ENCODE data around the gene LAMTOR4. TPM values are rescaled to one million over a fixed set of nuclear protein-coding genes. Genes with fewer than 3 reads are reported as not detected.
"Not testable (repeated sequence)": the region's sequence is repeated elsewhere in the genome, so short reads cannot be mapped to it uniquely, and the experiment has no call there.

LAMTOR4 gene
- total RNA-seq, 2 donors from 2014 or later: 104 to 113 TPM

DNA sequence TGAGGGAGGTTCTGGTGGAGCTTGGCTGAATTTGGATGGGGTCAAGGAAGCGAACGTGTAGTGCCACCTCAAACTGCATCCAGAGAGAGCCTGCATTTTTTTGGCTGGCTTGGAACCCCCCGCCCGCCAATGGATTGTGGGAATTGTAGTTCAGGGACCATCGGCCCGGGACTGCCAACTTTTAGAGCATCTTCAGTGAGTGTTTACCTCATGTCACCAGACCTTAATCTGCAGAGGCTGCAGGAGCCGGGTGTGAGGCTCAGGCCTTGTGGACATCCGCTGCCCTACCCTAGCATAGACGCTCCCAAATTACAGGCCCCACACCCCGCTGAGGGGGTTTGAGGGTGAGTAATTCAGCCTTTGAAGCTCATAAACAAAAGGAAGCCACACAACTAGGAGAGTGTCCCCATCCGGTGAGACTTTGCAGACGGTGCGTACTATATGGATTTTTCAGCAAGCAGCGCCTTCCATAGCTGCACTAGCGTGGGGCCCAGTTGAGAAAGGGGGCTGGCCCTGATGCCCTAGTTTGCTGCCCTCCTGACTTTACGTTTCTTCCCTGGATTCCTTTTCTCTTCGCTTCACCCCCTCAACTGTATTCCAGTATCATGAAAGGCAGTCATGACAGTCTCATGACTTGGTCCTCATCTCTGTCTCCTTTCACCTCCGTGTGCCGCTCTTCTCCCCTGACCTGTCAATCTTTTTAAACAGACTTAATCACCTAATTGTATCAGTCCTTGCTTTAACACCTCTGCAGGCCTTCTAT, 28.6 kb upstream of the LAMTOR4 start:
- intact Hi-C loops (cut with DNase I): no loop called here
- peak; percentile 61 for DNase-seq

DNA sequence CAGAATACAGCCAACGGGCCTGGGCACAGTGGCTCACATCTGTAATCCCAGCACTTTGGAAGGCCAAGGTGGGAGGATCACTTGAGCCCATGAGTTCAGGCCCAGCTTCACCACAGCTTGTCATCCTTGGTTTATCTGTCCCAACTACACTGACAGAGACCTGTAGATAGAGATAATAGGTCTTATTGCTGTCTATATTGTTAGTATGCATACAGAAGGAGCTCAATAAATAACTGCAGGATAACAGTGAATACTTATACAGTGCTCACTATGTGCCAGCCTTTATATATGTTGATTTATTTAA, 28.0 kb upstream of the LAMTOR4 start:
- DNase-seq (no peak), ATAC-seq (no peak)
- intact Hi-C loops (cut with DNase I): no loop called here

More for the DNA sequence above, 28.6 kb upstream of the LAMTOR4 start:
- ATAC-seq: peak; percentile 75 to 77

DNA sequence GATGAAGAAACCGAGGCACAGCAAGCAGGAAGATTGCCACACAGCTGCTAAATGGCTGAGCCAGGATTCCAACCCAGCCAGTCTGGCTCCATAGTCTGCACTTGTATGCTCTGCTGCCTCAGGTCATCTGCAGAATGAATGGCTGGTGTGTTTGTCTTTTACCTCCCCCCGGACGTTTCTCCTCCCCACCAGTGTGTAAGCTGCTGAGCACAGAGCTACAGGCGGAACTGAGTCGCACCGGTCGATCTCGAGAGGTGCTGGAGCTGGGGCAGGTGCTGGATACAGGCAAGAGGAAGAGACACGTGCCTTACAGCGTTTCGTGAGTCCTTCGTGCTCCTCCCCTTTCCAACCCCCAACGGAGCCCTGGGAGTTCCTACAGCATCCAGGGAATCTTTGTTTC, 26.7 kb upstream of the LAMTOR4 start:
- DNase-seq (no peak), ATAC-seq (no peak)
- intact Hi-C loops (cut with DNase I): no loop called here

DNA sequence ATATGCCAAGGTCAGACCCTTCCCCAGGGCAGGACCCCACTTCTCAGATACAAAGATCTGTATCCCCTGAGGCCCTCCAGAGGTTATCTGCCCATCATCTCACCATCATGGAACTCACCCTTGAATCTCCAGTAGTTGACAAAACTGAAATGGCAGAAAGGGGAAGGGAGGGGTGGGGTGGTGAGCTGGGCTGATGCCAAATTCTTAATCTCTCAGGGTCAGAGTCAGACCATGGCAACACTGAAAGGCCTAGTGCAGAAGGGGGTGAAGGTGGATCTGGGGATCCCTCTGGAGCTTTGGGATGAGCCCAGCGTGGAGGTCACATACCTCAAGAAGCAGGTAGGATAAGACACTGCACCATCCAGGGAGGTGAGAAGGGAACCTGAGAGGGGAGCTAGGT, 26.1 kb upstream of the LAMTOR4 start:
- intact Hi-C loops (cut with DNase I): no loop called here
- no peak for DNase-seq
- ATAC-seq: no peak

DNA sequence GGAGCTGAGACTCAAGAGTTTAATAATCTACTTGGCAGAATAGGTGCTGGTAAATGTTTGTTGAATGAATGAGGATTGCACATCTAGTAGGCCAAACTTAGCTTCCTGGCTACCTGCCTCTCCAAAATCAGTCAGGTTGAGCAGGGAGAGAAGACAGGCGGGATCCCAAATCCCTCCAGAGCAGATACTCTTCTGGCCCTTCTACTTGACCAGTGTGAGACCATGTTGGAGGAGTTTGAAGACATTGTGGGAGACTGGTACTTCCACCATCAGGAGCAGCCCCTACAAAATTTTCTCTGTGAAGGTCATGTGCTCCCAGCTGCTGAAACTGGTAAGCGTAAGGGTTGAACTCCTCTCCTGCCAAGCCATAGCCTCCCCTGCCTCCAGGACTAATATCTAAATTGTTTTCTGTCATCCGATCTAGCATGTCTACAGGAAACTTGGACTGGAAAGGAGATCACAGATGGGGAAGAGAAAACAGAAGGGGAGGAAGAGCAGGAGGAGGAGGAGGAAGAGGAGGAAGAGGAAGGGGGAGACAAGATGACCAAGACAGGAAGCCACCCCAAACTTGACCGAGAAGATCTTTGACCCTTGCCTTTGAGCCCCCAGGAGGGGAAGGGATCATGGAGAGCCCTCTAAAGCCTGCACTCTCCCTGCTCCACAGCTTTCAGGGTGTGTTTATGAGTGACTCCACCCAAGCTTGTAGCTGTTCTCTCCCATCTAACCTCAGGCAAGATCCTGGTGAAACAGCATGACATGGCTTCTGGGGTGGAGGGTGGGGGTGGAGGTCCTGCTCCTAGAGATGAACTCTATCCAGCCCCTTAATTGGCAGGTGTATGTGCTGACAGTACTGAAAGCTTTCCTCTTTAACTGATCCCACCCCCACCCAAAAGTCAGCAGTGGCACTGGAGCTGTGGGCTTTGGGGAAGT, 24.2 kb upstream of the LAMTOR4 start:
- DNase-seq (no peak), ATAC-seq (no peak)
- intact Hi-C loops (cut with DNase I): no loop called here

DNA sequence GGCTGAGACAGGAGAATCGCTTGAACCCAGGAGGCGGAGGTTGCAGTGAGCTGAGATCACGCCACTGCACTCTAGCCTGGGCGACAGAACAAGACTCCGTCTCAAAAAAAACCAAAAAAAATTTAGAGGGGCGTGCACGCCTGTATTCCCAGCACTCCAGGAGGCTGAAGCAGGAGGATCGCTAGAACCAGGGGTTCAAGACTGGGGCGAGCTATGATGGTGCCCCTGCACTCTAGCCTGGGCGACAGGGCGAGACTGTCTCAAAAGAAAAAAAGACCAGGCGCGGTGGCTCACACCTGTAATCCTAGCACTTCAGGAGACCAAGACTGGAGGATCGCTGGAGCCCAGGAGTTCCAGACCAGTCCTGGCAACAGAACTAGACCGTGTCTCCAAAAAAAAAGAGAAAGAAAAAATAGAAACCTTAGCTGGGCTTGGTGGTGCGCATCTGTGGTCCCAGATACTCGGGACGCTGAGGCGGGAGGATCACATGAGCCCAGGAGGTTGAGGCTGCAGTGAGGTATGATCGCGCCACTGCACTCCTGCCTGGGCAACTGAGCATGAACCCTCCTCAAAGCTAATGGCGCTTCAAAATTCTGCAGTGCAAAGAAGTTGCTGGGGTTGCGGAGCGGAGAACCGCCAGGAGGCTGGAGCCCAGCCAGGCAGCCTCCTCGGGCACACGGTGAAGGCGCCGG, 22.3 kb upstream of the LAMTOR4 start:
- ATAC-seq: peak in 1 of 2 donors; percentile 38
- intact Hi-C loops (cut with DNase I): no loop called here
- no peak for DNase-seq

DNA sequence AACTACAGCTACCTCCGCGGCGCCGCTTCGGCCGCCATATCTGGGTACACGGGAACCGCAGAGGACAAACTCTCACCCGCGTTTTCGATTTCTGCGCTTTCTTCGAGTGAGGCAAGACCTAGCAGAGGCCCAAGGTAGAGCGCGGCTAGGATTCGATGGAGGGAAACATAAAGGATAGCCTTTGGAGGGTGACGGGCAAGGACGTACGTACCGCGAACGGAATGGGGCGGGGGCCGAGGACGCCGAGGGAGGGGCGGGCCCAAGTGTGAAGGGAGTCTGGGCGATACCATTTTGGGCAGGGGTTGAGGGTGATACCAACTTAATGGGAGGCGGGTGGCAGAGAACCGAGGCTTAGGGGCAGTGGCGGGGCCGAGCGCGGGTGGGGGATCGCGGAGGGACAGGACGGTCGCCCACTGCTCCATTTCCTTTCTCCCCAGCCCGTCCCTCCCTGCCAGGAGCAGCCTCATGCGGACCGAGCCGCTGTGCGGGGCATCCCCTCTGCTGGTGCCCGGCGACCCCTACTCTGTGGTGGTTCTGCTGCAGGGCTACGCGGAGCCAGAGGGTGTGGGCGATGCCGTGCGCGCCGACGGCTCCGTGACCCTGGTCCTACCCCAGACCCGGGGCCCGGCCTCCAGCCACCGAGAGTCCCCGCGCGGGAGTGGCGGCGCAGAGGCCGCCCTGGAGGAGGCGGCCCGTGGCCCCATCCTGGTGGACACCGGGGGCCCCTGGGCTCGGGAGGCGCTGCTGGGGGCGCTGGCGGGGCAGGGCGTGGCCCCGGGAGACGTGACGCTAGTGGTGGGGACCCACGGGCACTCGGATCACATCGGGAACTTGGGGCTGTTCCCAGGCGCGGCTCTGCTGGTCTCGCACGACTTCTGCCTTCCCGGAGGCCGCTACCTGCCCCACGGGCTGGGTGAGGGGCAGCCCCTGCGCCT, 21.5 kb upstream of the LAMTOR4 start, which contains the start of gene MBLAC1:
Gene MBLAC1 (plus strand): TSS at position 37 of the 935 bp plus-strand sequence. CDS start 429 bp downstream, at position 466.
- peak; percentile 95 to 96 for ATAC-seq
- intact Hi-C loops (cut with DNase I): no loop called here
- DNase-seq: peak; percentile 92

DNA sequence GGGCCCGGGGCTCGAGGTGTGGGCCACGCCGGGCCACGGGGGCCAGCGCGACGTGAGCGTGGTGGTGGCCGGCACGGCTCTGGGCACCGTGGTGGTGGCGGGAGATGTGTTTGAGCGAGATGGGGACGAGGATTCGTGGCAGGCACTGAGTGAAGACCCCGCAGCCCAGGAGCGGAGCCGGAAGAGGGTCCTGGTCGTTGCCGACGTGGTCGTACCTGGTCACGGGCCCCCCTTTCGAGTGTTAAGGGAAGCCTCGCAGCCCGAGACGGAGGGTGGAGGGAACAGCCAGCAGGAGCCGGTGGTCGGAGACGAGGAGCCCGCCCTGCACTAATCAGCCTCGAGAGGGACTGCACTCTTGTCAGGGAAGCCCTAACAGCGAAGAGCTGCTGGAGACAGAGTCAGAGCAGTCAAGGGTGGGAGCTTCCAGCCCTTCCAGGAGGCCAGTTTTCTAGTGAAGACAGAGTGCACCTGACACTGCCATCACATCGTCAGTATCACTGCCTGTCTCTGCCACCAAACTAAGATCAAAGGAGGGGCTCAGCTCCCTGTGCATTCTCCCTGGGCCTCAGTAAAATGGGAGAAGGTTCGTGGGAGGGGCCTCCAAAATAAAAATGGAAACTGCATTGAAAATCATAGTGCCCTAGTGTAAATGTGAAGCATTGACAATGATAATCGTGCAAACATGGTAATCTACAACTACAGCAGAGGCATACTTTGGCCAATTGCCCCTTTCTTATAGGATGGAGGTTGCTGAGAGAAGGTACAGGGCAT, 20.7 kb upstream of the LAMTOR4 start:
- ATAC-seq: peak; percentile 7 to 12
- no peak for DNase-seq
- intact Hi-C loops (cut with DNase I): no loop called here

DNA sequence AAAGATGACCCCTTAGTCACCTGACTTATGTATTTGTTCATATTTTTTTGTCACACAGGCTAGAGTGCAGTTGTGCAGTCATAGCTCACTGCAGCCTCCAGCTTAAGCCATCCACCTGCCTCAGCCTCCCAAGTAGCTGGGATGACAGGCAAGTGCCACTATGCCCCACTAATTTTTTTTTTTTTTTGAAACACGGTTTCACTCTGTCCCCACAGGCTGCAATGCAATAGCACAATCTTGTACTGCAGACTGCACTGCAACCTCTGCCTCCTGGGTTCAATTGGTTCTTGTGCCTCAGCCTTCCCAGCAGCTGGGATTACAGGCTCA, 20.1 kb upstream of the LAMTOR4 start:
- DNase-seq: no peak
- no peak for ATAC-seq
- intact Hi-C loops (cut with DNase I): no loop called here

DNA sequence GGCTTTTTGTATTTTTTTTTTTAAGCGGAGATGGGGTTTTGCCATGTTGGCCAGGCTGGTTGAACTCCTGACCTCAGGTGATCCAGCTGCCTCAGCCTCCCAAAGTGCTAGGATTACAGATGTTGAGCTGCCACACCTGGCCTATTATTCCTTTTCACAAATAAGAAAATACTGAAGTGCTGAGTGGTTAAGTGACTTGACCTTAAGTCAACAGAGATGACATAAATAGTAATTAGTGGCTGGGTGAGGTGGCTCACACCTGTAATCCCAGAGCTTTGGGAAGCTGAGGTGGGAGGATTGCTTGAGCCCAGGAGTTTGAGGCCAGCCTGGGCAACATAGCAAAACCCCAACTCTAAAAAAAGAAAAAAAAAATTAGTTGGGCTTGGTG, 18.5 kb upstream of the LAMTOR4 start:
- DNase-seq, ATAC-seq: not testable (repeated sequence)
- intact Hi-C loops (cut with DNase I): loop anchor here (5.0 to 10.0 kb wide), 4 partner anchors 82 to 138 kb away; partner anchors contain the start of gene PVRIG (in 1 of the 2)

DNA sequence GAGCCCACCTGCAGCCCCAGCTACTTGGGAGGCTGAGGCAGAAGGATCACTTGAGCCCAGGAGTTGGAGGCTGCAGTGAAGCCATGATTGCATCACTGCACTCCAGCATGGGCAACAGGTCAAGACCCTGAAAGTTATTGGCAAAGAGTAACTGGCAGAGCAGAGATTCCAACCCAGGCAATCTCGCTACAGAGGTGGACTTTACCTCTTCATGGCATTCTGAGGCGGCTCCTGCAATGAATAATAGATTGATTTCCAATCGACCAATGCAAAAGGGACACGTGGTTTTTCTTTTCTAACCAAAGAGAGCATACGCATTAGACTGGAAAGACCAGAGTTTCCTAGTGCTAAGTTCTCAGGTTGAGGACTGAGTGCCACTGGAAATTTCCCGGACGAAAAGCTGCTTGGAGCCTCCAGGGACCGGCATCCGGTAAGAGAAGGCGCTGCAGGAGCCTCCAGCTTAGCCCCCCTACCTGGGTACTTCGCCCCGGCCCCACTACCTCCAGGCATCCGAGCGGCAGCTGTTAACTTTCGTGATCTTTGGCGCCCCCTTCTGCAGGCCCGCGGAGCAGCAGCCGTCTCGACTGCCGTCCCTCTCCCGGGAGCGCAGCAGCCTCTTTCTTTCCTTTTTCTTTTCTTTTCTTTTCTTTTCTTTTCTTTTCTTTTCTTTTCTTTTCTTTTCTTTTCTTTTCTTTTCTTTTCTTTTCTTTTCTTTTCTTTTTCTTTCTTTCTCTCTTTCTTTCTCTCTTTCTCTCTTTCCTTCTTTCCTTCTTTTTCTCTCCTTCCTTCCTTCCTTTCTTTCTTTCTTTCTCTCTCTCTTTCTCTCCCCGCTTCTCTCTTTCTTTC, 17.9 kb upstream of the LAMTOR4 start:
- ATAC-seq: no peak
- intact Hi-C loops (cut with DNase I): loop anchor here (5.0 to 10.0 kb wide), 4 partner anchors 81 to 139 kb away; partner anchors contain the start of gene PVRIG (in 1 of the 2)
- peak; percentile 80 for DNase-seq

DNA sequence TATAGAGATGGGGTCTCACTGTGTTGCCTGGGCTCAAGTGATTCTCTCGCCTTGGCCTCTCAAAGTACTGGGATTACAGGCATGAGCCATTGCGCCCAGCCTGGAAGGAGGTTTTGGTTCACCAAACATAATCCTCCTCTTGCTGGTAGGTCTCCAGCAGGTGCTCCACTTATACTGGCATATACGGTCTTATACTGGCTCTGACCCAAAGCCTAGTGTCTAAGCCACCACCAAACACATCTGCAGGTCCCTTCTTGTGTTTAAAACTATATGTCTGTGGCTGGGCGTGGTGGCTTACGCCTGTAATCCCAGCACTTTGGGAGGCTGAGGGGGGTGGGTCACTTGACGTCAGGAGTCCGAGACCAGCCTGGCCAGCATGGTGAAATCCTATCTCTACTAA, 16.6 kb upstream of the LAMTOR4 start:
- intact Hi-C loops (cut with DNase I): loop anchor here (5.0 to 10.0 kb wide), 4 partner anchors 80 to 140 kb away; partner anchors contain the start of gene PVRIG (in 1 of the 2)
- DNase-seq (no peak), ATAC-seq (no peak)

DNA sequence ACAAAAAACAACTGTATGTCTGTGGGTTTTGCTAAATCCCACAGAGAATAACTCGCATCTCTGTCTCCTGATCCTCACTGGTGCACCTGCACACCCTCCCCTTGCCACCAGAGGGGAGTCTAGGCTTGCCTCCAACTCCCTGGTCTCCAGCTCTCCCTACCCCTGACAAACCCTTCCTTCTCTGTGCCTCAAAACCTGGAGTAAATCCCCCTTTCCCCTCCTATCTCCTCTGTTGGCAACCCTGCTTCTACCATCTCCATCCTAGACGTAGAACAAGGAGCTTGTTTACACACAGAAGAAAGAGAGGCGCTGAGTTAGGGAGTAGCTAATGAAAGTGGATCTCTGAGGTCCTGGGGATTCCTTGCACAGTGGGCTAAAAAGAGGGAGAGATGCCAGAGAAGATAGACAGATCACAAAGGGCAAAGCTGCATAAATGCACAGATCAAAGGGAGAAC, 16.0 kb upstream of the LAMTOR4 start:
- ATAC-seq (peak; percentile 72 to 75), DNase-seq (no peak)
- intact Hi-C loops (cut with DNase I): loop anchor here (5.0 to 10.0 kb wide), 4 partner anchors 80 to 140 kb away; partner anchors contain the start of gene PVRIG (in 1 of the 2)

DNA sequence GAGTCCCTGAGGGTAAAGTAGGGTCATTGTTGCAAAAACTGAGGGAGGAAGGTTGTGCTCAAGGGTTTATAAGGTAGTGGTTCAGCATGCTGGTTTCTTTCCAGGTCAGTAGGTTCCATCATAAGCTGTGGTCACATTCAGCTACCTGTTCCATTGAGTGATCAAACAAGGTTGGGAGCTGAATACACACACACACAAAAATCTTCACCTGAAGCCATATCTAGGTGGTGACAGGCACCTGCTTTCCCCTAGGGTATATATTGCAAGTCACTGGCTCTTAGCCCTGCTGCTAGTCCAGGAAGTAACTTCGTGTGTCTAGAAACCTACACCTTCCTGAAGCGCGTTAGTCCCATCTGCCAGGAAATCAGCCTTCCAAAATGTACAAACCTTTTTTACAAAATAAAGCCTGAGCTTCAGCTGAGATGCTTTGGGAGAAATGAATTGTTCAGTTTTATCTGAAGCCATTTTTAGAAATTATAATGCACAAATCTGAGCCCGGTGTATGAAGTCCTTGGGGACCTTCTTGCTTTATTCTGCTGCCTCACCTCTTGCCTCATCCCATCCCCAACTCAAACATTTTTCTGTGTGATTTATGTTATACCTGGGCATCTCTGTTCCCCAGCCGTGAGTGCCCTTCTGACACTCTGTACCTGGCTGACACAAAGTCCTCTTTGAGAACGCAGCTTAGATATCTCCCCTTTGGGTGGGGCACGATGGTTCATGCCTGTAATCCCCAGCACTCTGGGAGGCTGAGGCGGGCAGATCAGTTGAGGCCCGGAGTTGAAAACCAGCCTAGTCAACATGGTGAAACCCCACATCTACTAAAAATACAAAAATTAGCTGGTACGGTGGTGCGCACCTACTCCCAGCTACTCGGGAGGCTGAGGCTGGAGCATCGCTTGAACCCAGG, 10.6 kb upstream of the LAMTOR4 start:
- ATAC-seq: no peak
- no peak for DNase-seq
- intact Hi-C loops (cut with DNase I): loop anchor here in 1 of 2 donors (10.0 kb wide), 2 partner anchors 77 to 143 kb away; partner anchors contain the start of gene PVRIG

DNA sequence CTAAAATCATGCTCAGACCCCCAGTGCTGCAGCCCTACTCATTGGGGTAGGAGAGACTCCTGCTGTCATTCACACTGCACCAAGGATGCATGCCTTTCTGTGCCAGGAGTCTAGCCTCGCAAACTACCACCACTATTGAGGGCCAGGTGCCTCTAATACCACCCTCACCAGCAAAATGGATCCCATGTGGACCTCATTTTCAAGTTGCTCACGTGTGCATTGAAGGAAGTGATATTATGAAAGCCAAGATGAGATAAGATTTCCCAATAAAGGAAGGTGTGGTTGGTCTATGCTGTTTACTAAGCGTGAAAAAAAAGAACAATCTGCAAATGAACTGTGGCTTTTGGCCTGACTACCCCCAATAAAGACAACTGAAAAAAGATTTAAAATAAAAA, 7.2 kb upstream of the LAMTOR4 start:
- intact Hi-C loops (cut with DNase I): no loop called here
- ATAC-seq (no peak), DNase-seq (no peak)

DNA sequence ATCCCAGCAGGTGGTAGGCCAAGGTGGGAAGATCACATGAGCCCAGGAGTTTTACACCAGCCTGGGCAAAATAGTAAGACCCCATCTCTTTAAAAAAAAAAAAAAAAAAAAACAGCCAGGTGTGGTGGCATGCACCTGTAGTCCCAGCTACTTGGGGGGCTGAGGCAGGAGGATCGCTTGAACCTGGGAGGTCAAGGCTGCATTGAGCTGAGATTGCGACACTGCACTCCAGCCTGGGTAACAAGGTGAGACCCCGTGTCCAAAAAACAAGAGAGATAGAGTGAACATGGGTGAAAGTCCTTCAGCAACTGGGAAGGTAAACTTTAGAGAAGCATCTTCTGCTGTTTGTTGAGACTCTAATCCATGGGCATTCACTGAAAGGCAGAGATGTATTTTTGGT, 6.3 kb upstream of the LAMTOR4 start:
- intact Hi-C loops (cut with DNase I): no loop called here
- no peak for ATAC-seq
- DNase-seq: no peak
